Testis (tissue), 2 donors: Measurements from ENCODE around the gene RPRD2.

Source experiments
- POLR2A ChIP-seq: fragments of 450-650 bp; IDR thresholded peaks from one replicate; pipeline ENCODE4 v1.6.1; 2017; ENCODE audit warnings: antibody characterized with exemption, mild to moderate bottlenecking, moderate library complexity
- TF ChIP-seq, protein P1 (sequence below), 3 experiments: fragments of 450-650 bp in 2 of 3; fragments of 200-600 bp in 1 of 3; sonication (generic) in 1 of 3; IDR thresholded peaks; one replicate each; pipeline ENCODE4 v1.5.1; 2016 to 2019; ENCODE audit warnings: antibody characterized with exemption in 3 of 3, mild to moderate bottlenecking in 2 of 3, moderate library complexity in 1 of 3

DNA sequence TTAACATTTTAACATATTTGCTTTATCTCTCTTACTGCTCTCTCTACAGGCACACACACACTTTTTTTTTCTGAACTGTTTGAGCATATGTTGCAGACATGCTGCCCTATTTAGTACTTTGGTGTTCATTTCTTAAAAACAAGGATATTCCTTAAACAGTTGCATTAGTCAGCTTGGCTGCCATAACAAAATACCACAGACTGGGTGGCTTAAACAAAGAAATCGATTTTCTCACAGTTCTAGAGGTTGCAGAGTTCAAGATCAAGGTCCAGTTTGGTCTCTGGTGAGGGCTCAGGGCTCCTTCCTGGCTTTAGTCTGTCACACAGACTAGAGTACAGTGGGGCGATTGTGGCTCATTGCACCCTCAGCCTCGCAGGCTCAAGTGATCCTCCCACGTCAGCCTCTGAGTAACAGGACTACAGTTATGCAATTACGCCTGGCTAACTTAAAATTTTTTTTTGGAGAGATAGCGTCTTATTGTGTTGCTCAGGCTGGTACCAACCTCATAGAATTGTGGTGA is 46.7 kb downstream of the RPRD2 start:
- TF ChIP-seq POLR2A: no peak
- TF ChIP-seq, protein P1, sequence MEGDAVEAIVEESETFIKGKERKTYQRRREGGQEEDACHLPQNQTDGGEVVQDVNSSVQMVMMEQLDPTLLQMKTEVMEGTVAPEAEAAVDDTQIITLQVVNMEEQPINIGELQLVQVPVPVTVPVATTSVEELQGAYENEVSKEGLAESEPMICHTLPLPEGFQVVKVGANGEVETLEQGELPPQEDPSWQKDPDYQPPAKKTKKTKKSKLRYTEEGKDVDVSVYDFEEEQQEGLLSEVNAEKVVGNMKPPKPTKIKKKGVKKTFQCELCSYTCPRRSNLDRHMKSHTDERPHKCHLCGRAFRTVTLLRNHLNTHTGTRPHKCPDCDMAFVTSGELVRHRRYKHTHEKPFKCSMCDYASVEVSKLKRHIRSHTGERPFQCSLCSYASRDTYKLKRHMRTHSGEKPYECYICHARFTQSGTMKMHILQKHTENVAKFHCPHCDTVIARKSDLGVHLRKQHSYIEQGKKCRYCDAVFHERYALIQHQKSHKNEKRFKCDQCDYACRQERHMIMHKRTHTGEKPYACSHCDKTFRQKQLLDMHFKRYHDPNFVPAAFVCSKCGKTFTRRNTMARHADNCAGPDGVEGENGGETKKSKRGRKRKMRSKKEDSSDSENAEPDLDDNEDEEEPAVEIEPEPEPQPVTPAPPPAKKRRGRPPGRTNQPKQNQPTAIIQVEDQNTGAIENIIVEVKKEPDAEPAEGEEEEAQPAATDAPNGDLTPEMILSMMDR (IDR thresholded peaks at IDR 0.05): no peak
